Mesenchymal stem cell (in vitro differentiated cells and primary cell): ENCODE measurements around the gene THSD7A.

Source experiments
- DNase-seq: peaks from one replicate; pipeline ENCODE4 v3.0.0-alpha.2; 2013
- H2AFZ ChIP-seq: one replicate; pipeline ENCODE4 v1.6.1; 2013; ENCODE audit warnings: low read depth, mild to moderate bottlenecking, control low read depth, inconsistent platforms, low read length, moderate library complexity
- H2AK5ac ChIP-seq: 2 replicates; pipeline ENCODE4 v1.6.1; 2013; ENCODE audit warnings: low read length, moderate library complexity, mild to moderate bottlenecking, inconsistent platforms; ENCODE audit not compliant: severe bottlenecking
- H2BK120ac ChIP-seq: one replicate; pipeline ENCODE4 v1.6.1; 2013; ENCODE audit warnings: low read depth, mild to moderate bottlenecking, inconsistent platforms, low read length, moderate library complexity
- H2BK12ac ChIP-seq, 2 experiments: one replicate each; pipeline ENCODE4 v1.6.1; 2013; ENCODE audit warnings: inconsistent platforms in 2 of 2, low read length in 2 of 2, mild to moderate bottlenecking in 2 of 2, moderate library complexity in 2 of 2, control low read depth in 1 of 2
- H2BK15ac ChIP-seq: one replicate; pipeline ENCODE4 v1.6.1; 2013; ENCODE audit warnings: mild to moderate bottlenecking, low read depth, inconsistent platforms; ENCODE audit not compliant: poor library complexity, severe bottlenecking
- H2BK5ac ChIP-seq: 2 replicates; pipeline ENCODE4 v1.6.1; 2013; ENCODE audit warnings: low read depth, mild to moderate bottlenecking, low read length, control low read depth, inconsistent platforms; ENCODE audit not compliant: poor library complexity, severe bottlenecking
- H3K14ac ChIP-seq, 2 experiments: one replicate each; pipeline ENCODE4 v1.6.1; 2013; ENCODE audit warnings: inconsistent platforms in 2 of 2, low read length in 2 of 2, control low read depth in 1 of 2, mild to moderate bottlenecking in 1 of 2, moderate library complexity in 1 of 2
- H3K18ac ChIP-seq, 2 experiments: one replicate each; pipeline ENCODE4 v1.6.1; 2013; ENCODE audit warnings: inconsistent platforms in 2 of 2, low read length in 2 of 2, control low read depth in 1 of 2, low read depth in 1 of 2, mild to moderate bottlenecking in 1 of 2
- H3K23ac ChIP-seq, 2 experiments: one replicate each; pipeline ENCODE4 v1.6.1; 2013; ENCODE audit warnings: inconsistent platforms in 2 of 2, low read length in 2 of 2, mild to moderate bottlenecking in 2 of 2, moderate library complexity in 2 of 2, control low read depth in 1 of 2
- H3K27ac ChIP-seq: 2 replicates; pipeline ENCODE4 v1.5.1; 2013; ENCODE audit warnings: mild to moderate bottlenecking, moderate library complexity, low read length, control low read depth, inconsistent platforms; ENCODE audit not compliant: poor library complexity, severe bottlenecking
- H3K27me3 ChIP-seq, 2 experiments: 2 replicates each; pipeline versions ENCODE4 v1.6.1 to v1.7.0; 2013; ENCODE audit warnings: low read length in 2 of 2, mild to moderate bottlenecking in 2 of 2, moderate library complexity in 2 of 2, control low read depth in 1 of 2, inconsistent platforms in 1 of 2; ENCODE audit not compliant: control insufficient read depth in 1 of 2, insufficient read depth in 1 of 2
- H3K36me3 ChIP-seq, 2 experiments: 2 replicates each; pipeline versions ENCODE4 v1.6.1 to v1.7.0; 2013; ENCODE audit warnings: low read length in 2 of 2, control low read depth in 1 of 2, inconsistent platforms in 1 of 2, low read depth in 1 of 2, mild to moderate bottlenecking in 1 of 2; ENCODE audit not compliant: insufficient read depth in 2 of 2, control insufficient read depth in 1 of 2
- H3K4ac ChIP-seq, 2 experiments: one replicate each; pipeline ENCODE4 v1.6.1; 2013; ENCODE audit warnings: inconsistent platforms in 2 of 2, low read length in 2 of 2, mild to moderate bottlenecking in 2 of 2, moderate library complexity in 2 of 2, control low read depth in 1 of 2, low read depth in 1 of 2
- H3K4me1 ChIP-seq: 2 replicates; pipeline ENCODE4 v1.6.1; 2013; ENCODE audit warnings: low read depth, low read length, control low read depth; ENCODE audit not compliant: control insufficient read depth, insufficient read depth
- H3K4me2 ChIP-seq: 2 replicates; pipeline ENCODE4 v1.6.1; 2013; ENCODE audit warnings: low read length, mild to moderate bottlenecking, inconsistent platforms; ENCODE audit not compliant: poor library complexity, severe bottlenecking
- H3K4me3 ChIP-seq, 2 experiments: 2 replicates each; pipeline versions ENCODE4 v1.5.1 to v1.7.0; 2013; ENCODE audit warnings: low read length in 2 of 2, mild to moderate bottlenecking in 2 of 2, control low read depth in 1 of 2, low read depth in 1 of 2; ENCODE audit not compliant: insufficient read depth in 1 of 2
- H3K79me1 ChIP-seq: replicated peaks from 2 replicates; pipeline ENCODE4 v1.6.1; 2013; ENCODE audit warnings: mild to moderate bottlenecking, control low read depth, low read length, inconsistent platforms; ENCODE audit not compliant: poor library complexity, severe bottlenecking
- H3K9ac ChIP-seq: 2 replicates; pipeline ENCODE4 v1.7.0; 2013; ENCODE audit warnings: mild to moderate bottlenecking, low read length, moderate library complexity
- H3K9me3 ChIP-seq: 2 replicates; pipeline ENCODE4 v1.7.0; 2013; ENCODE audit warnings: mild to moderate bottlenecking, low read length; ENCODE audit not compliant: control insufficient read depth
- H4K8ac ChIP-seq: one replicate; pipeline ENCODE4 v1.6.1; 2013; ENCODE audit warnings: inconsistent platforms, mild to moderate bottlenecking, low read length, moderate library complexity
- H4K91ac ChIP-seq: one replicate; pipeline ENCODE4 v1.6.1; 2013; ENCODE audit warnings: mild to moderate bottlenecking, low read length, inconsistent platforms
- WGBS: methylation state at CpG from one replicate; pipeline ENCODE4 v1.1.7; 2013; ENCODE audit warnings: mixed read lengths; 5-methylcytosine and 5-hydroxymethylcytosine counted together

The THSD7A gene

DNA sequence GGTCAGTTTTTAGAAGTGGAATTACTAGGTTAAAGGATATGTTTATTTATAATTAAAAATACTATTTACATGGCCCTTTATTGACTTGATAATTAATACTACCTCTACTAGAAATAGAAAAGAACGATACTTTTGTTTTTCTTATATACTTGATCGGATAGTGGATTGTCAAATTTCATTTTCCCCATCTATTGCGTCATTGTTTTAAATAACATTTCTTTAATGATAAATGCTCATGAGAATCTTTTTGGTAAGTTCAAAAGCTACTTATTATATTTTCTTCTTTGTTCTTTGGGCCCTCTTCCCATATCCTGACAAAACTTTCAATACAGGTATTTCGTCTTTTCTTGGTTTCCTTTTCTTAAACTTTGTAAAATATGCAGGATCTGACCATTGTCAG, 465.9 kb downstream of the THSD7A start:
- H3K4me2 ChIP-seq = no peak overlapping the region
- H2AK5ac ChIP-seq = no peak overlapping the region
- H2BK12ac ChIP-seq = no peak overlapping the region
- H2BK120ac ChIP-seq = no peak overlapping the region
- no peaks in the 10 kb centered on the region for H3K79me1 ChIP-seq
- H3K4ac ChIP-seq = no peak overlapping the region
- no peak overlapping the region for H3K14ac ChIP-seq
- H3K4me1 ChIP-seq = no peaks in the 10 kb centered on the region
- no peaks in the 10 kb centered on the region for H3K9me3 ChIP-seq
- no peak overlapping the region for H3K23ac ChIP-seq
- H2BK5ac ChIP-seq = no peak overlapping the region
- H3K4me3 ChIP-seq = no peak overlapping the region
- H3K27ac ChIP-seq = no peak overlapping the region
- DNase-seq = no peak
- H3K36me3 ChIP-seq = no peaks in the 10 kb centered on the region
- H3K18ac ChIP-seq = no peak overlapping the region
- H4K91ac ChIP-seq = no peak overlapping the region
- no peak overlapping the region for H4K8ac ChIP-seq
- H3K27me3 ChIP-seq = no peaks in the 10 kb centered on the region
- no peak overlapping the region for H2BK15ac ChIP-seq
- no CpG with 5 or more reads among the region's 4 CpGs for WGBS
- H2AFZ ChIP-seq = no peak overlapping the region
- no peak overlapping the region for H3K9ac ChIP-seq

- H3K9me3 ChIP-seq = no peaks in the 10 kb centered on the region
- 100% methylated on average over 1 of the region's 1 CpG for WGBS
- H4K91ac ChIP-seq = no peak overlapping the region
- no peak overlapping the region for H3K4ac ChIP-seq
- no peak for DNase-seq
- no peak overlapping the region for H3K4me3 ChIP-seq
- H2BK15ac ChIP-seq = no peak overlapping the region
- H3K27me3 ChIP-seq = no peaks in the 10 kb centered on the region
- no peak overlapping the region for H3K14ac ChIP-seq
- no peak overlapping the region for H2BK120ac ChIP-seq
- no peak overlapping the region for H2BK5ac ChIP-seq
- H3K18ac ChIP-seq = no peak overlapping the region
- H4K8ac ChIP-seq = no peak overlapping the region
- H3K27ac ChIP-seq = no peak overlapping the region
- no peaks in the 10 kb centered on the region for H3K36me3 ChIP-seq
- H3K4me2 ChIP-seq = no peak overlapping the region
- no peak overlapping the region for H3K23ac ChIP-seq
- no peaks in the 10 kb centered on the region for H3K4me1 ChIP-seq
- no peak overlapping the region for H2AFZ ChIP-seq
- no peak overlapping the region for H2BK12ac ChIP-seq
- no peak overlapping the region for H3K9ac ChIP-seq
- H3K79me1 ChIP-seq = no peaks in the 10 kb centered on the region
- no peak overlapping the region for H2AK5ac ChIP-seq
Measured at GRCh38 chr7:11358637-11359036, 473.4 kb downstream of the THSD7A start.

GRCh38 chr7:11355399-11356005, 476.5 kb downstream of the THSD7A start:
- H4K8ac ChIP-seq = no peak overlapping the region
- no peak overlapping the region for H2BK5ac ChIP-seq
- H3K79me1 ChIP-seq = no peaks in the 10 kb centered on the region
- H3K4me2 ChIP-seq = no peak overlapping the region
- no peak overlapping the region for H2BK15ac ChIP-seq
- no peak overlapping the region for H3K23ac ChIP-seq
- H2AFZ ChIP-seq = no peak overlapping the region
- no peaks in the 10 kb centered on the region for H3K9me3 ChIP-seq
- H3K4me1 ChIP-seq = no peaks in the 10 kb centered on the region
- no peaks in the 10 kb centered on the region for H3K36me3 ChIP-seq
- H3K27me3 ChIP-seq = no peaks in the 10 kb centered on the region
- no peak overlapping the region for H4K91ac ChIP-seq
- no peak overlapping the region for H3K27ac ChIP-seq
- no peak overlapping the region for H2BK12ac ChIP-seq
- H2BK120ac ChIP-seq = no peak overlapping the region
- H3K9ac ChIP-seq = no peak overlapping the region
- H3K4me3 ChIP-seq = no peak overlapping the region
- no peak overlapping the region for H3K18ac ChIP-seq
- 69% methylated on average over 3 of the region's 5 CpGs for WGBS
- no peak overlapping the region for H3K4ac ChIP-seq
- no peak for DNase-seq
- H2AK5ac ChIP-seq = no peak overlapping the region
- H3K14ac ChIP-seq = no peak overlapping the region

- Histone ChIP-seq H2AK5ac (no peak overlapping the region), H4K91ac (no peak overlapping the region), H3K14ac (no peak overlapping the region)
Measured at GRCh38 chr7:11346302-11346701, 485.7 kb downstream of the THSD7A start.

More at GRCh38 chr7:11346302-11346701, 485.7 kb downstream of the THSD7A start:
- no peak overlapping the region for H3K18ac ChIP-seq
- no peak overlapping the region for H3K4ac ChIP-seq
- H2BK120ac ChIP-seq = no peak overlapping the region
- H2BK12ac ChIP-seq = no peak overlapping the region
- no peaks in the 10 kb centered on the region for H3K79me1 ChIP-seq
- no peak overlapping the region for H3K4me3 ChIP-seq
- no peaks in the 10 kb centered on the region for H3K27me3 ChIP-seq
- no peaks in the 10 kb centered on the region for H3K36me3 ChIP-seq
- no peak overlapping the region for H2BK5ac ChIP-seq
- H3K4me1 ChIP-seq = peaks cover 1% of the 10 kb centered on the region
- no peaks in the 10 kb centered on the region for H3K9me3 ChIP-seq
- no peak overlapping the region for H3K27ac ChIP-seq
- no peak overlapping the region for H3K9ac ChIP-seq
- no peak overlapping the region for H3K23ac ChIP-seq
- no peak overlapping the region for H3K4me2 ChIP-seq
- no peak overlapping the region for H4K8ac ChIP-seq
- no peak overlapping the region for H2AFZ ChIP-seq
- H2BK15ac ChIP-seq = no peak overlapping the region
- 93% methylated on average over 1 of the region's 2 CpGs for WGBS
- no peak for DNase-seq
